Measurements from ENCODE around the gene PTPRE.

Gene PTPRE

GRCh38 chr10:127908959-127909267 is 2.0 kb downstream of the PTPRE start:
- no peak for DNase-seq

GRCh38 chr10:127909716-127910463 is 3.0 kb downstream of the PTPRE start:
- DNase-seq, result no peak

- DNase-seq, result no peak
Measured at GRCh38 chr10:127910464-127910770, 3.5 kb downstream of the PTPRE start.

GRCh38 chr10:127911218-127911866 is 4.4 kb downstream of the PTPRE start:
- DNase-seq, result no peak

GRCh38 chr10:127911867-127912257 is 5.0 kb downstream of the PTPRE start:
- DNase-seq, result no peak

GRCh38 chr10:127912607-127913367 is 5.9 kb downstream of the PTPRE start:
- no peak for DNase-seq

GRCh38 chr10:127913368-127913759 is 6.5 kb downstream of the PTPRE start:
- DNase-seq, result no peak

GRCh38 chr10:127915324-127915723 is 8.4 kb downstream of the PTPRE start:
- no peak for DNase-seq

GRCh38 chr10:127916826-127917225 is 9.9 kb downstream of the PTPRE start:
- DNase-seq, result no peak

GRCh38 chr10:127918572-127918971 is 11.7 kb downstream of the PTPRE start:
- DNase-seq, result no peak

- no peak for DNase-seq
Measured at GRCh38 chr10:127919418-127920271, 12.7 kb downstream of the PTPRE start.

GRCh38 chr10:127920306-127921074 is 13.6 kb downstream of the PTPRE start:
- no peak for DNase-seq

- DNase-seq, result no peak
Measured at GRCh38 chr10:127921075-127921752, 14.3 kb downstream of the PTPRE start.

- no peak for DNase-seq
Measured at GRCh38 chr10:127921753-127922145, 14.8 kb downstream of the PTPRE start.

- no peak for DNase-seq
Measured at GRCh38 chr10:127922206-127922605, 15.3 kb downstream of the PTPRE start.

GRCh38 chr10:127922675-127923366 is 15.9 kb downstream of the PTPRE start:
- DNase-seq, result no peak

- no peak for DNase-seq
Measured at GRCh38 chr10:127923646-127924045, 16.7 kb downstream of the PTPRE start.

- DNase-seq, result no peak
Measured at GRCh38 chr10:127925471-127926207, 18.7 kb downstream of the PTPRE start.

GRCh38 chr10:127926455-127926854 is 19.6 kb downstream of the PTPRE start:
- no peak for DNase-seq

- DNase-seq, result no peak
Measured at GRCh38 chr10:127928021-127928806, 21.3 kb downstream of the PTPRE start.

Data from effector CD8-positive, alpha-beta T cell (primary cell).